CD1c-positive myeloid dendritic cell (primary cell): Measurements from ENCODE around the gene MTA1.
A peak's percentile ranks its signal among the peaks of the same experiment; 100 is the strongest.

Experiments
- DNase-seq: peaks from one replicate; pipeline ENCODE4 v3.0.0-alpha.2; 2016; ENCODE audit errors: extremely low spot score

Gene MTA1

DNA sequence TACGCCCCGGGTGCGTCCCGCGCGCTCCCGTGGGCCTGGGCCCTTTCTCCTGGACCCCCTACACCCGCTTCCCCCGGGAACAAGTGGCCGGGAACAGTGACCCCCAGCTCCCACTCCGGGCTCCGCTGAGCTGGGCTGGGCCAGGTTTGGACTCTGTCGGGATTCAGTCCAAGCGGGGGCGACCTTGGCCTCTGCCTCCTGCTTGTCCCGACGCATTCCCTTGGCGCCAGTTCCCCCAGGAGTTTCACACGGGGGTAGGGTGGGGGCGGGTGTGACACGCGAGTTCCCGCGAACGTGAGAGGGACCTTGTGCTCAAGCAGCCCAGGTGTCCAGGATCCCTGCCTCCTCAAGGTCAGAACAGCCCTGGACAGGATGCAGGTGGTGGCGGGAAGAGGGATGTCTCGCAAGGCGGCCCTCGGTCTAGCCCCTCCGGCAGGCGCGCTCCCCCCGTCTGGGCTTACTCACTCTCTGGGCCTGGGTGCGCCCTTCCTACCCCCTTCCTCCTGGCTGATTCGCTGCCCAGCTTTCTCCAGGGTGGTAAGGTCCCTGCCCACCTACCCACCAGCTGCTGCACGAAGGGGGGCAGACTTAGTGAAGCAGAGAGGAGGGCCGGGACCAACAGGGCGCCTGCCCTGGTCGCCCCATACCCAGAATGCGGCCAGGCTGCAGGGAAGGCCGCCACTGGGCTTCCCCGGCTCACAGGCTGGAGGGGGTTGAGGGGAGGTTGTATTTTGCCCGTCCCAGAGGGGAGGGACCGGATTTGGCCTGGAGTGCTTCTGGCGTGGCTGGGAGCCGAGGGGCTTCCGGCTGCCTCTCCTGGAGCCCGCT is 55.9 kb downstream of the MTA1 start:
- DNase-seq: no peak

DNA sequence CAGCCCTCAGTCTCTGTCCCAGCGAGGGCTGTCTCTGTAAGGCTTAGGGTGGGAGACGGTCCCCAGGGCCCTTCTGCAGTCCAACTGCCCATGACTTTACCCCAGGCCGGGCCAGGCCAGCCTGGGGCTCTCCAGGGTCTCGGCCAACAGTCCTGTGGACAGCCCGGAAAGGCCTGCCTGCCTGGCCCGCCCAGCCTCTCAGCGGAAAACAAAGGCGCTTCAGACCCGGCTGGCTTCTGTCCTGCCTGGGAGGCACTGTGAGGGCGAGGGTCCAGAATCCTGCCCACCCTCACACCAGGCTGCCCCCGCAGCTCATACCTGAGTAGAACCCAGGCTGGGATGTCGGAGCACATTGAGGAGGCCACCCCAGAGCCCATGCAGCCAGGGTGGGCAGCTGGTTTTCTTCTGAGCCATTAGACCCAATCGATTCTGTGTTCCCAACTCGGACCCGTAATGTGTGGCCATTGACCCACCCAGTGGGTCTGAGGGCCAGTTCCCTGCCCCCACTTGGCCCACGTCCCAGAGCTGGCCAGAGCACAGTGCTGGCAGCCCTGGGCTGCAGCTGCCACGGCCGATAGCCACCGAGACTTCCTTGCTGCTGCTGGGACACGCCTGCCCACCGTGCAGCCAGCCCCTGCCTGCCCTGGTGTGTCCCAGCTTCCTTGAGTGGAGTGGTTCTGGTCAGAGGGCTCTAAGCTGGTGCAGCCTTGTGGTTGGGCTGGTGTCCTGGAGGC is 56.6 kb downstream of the MTA1 start:
- no peak for DNase-seq

DNA sequence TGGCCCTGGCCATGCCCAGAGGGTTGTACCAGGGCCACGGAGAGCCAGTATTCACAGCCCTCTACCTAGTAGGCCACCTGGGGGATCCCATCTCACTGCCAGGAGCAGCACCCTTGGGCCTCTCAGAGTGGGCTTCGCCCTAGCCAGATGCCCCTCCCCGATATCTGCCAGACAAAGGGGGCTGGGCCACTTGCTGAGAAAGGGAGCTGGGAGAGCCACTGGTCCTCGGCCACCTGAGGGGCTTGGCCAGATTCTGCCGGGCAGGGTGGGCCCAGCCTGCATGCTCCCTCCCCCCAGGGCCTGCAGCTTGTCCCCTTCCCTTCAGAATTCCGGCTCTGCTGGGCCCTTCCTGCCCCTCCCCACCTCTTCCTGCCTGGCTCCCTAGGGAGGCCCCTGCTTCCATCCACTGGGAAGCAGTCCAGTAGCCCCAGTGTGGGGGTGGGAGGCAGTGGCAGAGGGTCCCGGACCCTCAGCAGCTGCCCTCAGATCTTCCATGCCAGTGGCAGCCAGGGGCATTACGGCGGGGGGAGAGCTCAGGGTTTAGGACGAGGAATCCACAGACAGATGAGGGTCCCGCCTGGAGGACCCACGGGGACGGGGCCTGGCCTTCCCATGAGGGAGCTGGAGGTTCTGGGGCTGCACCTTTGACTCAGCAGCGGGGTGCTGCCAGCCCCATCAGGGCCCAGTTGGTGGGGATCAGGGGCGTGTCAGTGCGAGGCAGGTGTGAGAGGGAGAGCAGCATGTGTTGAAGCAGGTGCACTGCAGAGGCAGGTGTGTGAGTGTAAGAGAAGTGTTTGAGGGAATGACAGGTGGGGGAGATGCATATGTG is 57.4 kb downstream of the MTA1 start:
- DNase-seq: no peak

DNA sequence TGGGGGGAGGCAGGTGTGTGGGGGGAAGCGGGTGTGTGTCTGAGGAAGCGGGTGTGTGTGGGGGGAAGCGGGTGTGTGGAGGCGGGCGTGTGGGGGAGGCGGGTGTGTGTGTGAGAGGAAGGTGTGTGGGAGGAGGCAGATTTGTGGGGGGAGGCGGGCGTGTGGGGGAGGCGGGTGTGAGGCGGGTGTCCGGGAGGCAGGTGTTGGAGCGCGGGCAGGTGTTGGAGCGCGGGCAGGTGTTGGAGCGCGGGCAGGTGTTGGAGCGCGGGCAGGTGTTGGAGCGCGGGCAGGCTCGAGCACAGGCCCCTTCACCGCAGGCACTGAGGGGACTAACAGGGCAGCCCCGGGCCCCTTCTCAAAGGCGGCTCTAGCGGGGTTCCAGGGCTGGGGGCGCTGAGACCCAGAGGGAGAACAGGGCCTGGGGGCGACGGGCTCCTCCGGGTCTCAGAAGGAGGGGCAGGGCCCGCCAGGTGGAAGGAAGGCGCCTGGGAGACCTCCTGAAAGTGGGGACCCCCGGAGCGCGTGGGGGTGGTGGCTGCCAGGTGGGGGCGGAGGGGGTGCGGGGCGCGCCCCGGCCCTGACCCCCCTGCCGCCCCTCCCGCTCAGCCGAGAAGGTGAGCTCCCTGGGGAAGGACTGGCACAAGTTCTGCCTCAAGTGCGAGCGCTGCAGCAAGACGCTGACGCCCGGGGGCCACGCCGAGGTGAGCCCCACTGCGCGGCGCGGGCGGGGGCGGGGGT is 58.2 kb downstream of the MTA1 start:
- DNase-seq: peak; percentile 35

DNA sequence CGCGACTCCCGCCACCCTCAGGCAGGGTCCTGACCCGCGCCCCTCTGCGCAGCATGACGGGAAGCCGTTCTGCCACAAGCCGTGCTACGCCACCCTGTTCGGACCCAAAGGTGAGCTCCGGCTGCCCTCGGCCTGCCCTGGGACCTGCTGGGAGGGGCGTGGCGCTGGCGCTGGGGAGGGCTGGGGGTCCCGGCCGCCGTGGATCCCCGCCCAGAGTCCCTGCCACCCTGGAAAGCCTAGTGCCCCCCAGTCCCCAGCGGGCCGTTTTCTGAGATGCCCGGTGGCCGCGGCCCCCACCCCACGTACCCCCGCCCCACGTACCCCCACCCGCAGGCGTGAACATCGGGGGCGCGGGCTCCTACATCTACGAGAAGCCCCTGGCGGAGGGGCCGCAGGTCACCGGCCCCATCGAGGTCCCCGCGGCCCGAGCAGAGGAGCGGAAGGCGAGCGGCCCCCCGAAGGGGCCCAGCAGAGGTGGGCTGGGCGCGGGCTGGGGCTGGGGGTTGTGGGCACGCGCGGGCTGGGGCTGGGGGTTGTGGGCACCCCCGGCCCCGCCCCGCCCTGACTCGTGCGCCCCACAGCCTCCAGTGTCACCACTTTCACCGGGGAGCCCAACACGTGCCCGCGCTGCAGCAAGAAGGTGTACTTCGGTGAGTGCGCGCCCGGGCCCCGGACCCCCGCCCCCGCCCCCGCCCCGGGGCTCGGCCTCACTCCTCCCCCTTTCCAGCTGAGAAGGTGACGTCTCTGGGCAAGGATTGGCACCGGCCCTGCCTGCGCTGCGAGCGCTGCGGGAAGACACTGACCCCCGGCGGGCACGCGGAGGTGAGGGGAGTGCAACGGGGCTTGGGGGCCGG is 59.0 kb downstream of the MTA1 start:
- DNase-seq: no peak

DNA sequence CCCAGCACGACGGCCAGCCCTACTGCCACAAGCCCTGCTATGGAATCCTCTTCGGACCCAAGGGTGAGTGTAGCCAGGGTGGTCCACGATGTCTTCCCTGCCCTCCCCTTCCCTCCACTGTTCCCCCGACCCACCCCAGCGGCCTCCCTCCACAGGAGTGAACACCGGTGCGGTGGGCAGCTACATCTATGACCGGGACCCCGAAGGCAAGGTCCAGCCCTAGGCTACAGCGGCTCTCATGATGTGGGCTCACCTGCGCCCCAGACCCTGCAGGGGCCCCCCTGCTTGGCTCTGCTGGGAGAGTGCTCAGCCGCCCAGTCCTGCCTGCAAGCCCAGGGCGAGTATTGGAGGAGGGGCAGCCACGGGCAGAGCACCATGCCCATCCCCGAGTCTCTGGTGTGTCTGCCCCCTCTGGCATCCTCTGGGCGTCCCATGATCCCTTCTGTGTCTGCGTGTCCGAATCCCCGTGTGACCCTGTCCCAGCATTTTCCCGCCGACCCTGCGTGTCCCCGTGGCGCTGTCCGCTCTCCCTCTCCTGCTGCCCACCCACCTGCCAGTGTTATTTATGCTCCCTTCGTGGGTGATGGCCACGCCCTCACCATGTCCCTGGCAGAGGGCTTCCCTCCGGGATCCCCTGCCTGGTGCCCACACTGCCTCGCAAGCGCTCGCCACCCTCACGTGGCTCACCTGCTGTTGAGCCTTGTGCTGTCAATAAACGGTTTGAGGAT is 60.0 kb downstream of the MTA1 start:
- DNase-seq: no peak

DNA sequence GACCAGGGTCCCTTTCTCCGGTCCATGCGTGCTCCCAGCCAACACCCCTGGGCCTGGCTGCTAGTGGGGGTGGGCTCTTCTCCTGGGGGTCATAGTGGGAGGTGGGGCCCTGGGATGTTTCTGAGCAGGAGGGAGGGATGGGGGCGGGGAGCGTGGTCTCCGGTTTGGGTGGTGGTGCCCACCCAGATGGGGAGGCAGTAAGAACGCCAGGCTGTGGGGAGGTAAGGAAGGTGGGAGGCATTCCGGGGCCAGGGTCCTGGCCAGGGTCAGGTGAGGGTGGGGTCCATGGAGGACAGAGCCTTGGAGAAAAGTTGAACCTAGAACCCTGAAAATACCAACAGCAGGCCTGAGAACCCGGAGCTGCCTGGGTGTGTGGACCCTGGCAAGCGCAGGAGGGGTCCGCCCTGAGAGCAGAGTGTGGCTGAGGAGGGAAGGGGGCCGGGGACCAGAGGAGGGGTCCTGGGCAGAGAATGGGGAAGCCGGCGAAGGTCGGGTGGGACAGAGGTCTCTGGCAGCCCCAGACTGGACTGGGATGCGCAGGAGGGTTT is 60.6 kb downstream of the MTA1 start:
- no peak for DNase-seq

DNA sequence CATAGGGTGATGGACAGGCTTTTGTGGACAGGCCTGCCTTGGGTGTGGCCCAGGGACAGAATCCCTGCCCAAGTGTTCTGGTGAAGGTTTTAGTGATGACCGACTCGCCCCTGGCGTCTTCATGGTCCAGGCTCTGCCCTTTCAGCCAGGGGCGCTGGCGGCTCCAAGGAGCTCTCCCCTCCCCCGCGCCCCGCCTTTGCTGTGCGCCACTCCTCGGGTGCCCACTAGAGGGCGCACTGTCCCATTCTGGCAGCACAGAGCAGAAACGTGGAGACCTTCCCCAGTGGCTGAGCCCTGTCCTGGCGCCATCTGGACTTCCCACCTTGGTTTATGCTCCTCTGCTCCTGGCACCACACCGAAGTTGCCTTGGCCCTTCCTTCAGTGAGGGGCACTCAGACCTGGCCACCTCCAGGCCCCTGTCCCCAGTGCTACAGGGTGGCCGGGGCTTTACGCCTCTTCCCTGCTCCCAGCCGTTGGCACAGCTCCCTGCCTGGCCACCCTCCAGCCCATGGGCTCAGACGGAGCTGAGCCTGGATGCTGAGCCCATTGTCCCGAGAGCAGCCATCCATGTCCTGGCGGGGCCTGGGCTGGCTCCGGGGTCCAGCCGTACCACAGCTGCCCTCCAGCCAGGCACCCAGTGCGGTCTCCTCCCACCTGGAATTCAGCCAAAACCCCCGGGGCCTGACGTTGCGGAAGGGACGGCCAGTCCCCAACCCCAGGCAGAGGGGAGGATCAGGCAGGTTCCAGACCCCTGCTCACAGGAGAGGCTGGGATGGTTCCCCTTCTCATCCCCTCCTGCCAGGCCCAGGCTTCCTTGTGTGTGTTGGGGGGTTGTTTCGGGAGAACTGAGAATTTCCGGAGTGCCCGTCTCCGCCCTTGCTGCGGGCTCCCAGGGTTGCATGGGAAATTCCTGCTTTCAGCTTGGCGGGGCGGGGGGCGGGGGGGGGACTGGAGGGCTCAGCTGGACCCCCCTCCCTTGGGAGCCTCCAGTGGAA is 61.5 kb downstream of the MTA1 start:
- DNase-seq: peak; percentile 92

DNA sequence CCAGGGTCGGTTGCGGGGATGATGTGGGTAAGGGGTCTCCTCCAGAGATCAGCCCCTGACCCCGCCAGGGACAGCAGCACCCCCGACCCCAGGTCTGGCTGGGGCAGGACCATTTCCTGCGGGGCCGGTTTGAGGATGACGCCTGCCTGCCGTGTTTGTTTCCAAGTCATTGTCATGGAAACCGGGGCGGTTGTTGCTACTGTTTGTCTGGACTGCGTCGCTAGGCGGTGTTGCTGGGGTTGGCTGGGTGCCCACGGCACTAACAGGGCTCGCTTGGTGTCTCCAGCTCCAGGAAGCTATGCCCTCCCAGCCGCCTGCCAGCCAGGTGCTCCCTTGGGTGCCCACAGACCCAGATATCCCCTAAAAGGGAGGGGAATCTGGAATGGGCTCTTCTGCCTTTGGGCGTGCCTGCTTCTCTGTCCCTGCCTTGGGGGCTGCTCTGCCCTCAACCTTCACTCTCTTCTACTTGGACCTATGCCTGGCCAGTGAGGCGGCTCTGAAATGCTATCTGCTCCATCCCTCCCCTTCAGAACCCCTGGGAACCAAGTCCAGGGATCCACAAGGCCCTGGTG is 62.3 kb downstream of the MTA1 start:
- DNase-seq: peak; percentile 99

DNA sequence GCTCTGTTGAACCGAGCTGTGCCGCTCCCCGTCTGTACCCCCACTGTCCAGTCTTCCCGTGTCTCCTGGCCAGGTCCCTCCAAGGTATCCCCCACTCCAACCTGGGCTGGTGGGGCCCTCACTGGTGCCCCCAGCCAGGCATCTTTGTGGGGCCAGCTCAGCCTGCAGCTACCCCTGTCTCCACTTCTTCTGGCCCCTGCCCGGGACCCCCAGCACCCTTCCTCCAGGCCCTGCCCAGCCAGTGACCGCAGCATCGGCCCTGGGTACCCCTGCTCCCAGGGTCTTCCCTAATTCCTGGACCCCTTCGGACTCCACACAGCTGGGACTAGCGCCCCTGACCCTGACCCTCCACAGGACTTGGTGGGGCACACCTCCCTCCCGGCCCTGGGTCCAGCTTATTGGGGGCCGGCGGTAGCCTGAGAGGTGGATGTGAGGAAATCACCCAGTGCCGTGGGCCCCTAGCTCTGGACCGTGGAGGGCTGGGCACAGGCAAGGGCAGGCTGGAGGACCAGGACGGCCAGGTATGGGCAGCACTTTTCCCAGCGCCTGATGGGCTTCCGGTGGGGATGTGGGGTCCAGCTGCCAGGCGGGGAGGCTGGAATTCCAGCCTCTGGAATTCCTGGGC is 63.0 kb downstream of the MTA1 start:
- no peak for DNase-seq

DNA sequence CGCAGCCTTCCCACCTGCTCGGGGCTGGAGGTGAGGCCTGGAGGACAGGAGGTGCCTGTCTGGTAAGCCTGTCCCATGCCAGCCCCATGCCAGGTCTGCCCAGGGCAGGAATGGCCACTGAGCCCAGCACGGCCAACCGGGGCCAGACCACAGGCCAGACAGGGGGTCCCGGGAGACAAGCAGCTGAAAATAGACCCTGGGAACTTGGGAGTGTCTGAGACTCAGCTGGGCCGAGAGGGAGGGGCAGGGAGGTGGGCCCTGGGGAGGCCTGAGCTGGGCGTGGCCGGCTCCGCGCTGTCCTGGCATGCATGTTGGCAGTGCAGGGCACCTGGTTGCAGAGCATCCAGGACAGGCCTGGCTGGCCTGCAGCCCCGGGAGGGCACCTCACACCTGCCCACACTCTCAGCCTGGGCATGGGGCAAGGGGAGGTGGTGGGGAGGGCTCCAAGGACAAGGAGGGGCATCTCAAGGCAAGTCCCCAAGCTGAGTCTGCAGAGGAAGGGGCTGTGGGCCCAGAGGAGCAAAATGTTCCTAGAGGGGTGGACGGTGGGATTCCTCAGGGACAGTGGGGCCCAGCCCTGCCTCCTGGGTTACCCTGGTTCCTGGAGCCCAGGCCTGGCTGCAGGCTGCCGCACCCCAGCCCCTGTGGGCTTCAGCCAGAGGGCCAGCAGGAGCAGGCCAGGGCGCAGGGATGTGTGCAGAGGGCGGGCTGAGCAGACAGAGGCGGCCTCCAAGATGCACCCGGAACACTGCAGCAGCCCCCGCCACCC is 63.9 kb downstream of the MTA1 start:
- DNase-seq: no peak

DNA sequence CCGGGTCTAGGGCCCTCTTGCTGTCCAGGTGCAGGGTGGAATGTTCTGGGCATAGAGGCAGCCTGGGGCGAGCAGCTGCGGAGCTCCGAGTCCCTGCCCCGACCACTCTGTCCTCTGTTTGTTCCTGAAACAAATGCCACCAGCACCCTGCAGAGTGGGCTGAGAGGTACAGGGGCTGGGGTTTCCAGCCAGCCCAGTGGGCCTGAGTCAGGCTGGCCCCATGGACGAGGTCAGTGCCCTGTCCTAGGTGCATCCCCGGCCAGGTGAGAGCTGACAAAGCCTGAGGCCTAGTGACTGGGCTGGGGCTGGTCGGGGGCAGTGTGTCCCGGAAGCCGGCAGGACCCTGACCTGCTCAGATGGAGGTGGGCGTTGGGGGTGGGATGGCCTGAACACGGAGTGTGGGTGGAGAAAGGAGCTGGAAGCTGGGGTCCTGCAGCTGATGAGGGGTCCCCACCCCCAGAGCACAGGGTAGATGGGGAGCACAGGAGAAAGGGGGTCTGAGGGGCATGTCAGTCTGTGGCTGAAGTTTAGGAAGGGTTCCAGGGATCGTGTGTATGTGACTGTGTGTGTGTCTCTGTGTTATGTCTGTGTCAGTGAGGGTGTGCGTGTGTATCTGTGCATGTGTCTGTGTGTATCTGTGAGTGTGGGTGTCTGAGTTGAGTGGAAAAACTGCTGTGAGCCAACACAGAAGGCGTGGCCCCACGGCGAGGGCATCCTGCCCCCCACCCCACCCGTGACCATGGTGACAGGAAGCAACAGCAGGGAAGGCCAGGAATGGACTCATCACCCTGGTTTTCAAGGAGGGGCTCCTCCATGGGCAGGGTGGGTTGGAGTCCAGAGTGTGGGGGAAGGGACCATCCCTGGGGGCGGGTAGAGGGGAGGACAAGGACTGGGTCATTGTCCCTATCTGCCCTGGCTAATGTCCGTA is 64.7 kb downstream of the MTA1 start:
- DNase-seq: peak; percentile 62

DNA sequence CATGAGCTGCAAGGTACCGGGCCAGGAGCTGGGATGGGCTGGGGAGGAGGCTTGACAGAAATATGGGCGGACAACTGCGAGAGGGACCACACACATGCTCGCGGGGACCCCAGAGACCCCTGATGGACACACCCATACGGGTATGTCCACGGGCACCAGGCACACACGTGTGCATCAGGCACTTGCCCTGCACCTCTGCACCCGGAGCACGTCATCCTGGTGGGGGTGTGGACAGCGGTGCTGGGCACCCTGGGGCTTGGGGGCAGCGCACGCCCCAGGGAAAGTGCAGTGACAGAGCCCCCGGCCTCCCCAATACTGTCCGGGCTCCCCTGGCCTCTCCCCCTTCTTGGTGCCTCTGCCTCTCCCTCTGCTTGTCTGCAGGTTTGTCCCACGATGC is 65.4 kb downstream of the MTA1 start:
- no peak for DNase-seq

DNA sequence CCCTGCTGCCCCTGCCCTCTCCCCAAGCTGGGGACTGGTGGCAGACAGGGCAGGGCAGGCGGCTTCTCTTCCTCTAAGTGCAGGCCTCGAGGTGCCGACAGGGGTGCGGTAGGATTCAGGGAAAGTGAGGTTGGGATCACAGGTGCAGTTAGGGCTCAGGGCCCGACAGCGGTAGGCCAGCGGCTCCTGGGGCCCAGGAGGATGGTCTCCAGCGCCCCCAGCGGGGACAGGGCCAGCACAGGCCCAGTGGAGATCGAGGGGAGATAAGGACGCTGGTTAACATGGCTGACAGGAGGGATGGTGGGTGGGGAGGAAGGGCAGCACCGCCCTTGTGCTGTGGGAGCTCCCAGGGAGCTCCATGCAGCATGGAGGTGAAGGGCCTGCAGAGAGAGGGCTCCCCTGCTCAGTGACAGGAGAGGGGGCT is 66.1 kb downstream of the MTA1 start:
- DNase-seq: peak; percentile 50

DNA sequence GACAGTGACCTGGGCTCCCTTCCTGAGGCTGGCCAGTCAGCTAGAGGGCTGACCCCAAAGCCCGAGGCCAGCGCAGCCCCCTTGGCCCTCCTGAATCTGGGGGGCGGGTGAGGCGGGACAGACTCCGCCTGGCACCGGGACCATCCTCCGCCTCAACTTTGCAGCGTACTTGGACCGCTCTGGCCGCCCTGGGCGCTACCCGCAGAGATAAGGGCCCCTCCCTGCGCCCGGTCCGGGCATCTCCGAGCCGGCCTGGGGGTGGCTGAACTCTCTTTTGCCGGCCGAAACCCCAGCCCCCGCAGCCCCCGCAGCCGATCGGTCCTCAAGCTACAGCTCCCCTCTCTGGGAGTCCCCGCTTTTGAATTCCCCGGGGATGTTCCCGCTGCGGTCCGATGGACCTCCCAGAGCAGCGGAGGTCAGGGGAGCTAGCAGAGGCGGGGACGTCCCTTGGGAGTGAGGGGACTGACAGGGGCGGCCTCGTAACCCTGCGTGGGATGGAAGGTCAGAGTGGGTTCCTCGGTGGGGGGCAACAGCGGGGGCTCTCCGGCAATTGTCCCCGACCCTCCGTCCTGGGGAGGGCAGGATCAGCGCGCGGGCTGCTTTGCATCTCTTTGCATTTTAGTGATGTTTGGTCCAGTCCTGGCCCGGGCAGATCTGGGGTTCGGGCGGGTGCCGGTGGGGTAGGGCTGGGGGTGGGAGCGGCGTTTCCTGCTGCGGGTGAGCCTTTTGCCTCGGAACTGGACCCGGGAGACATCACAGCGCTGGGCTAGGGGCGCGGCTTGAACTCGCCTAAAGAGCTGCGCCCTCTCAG is 66.7 kb downstream of the MTA1 start, which contains the start of gene CRIP1:
Gene CRIP1 (plus strand): TSS at position 724 of the 811 bp plus-strand sequence. CDS start 374 bp downstream, outside the sequence.
- DNase-seq: no peak
